H1 (cell line): ENCODE data around the gene IL37. TPM values are rescaled to one million over a fixed set of nuclear protein-coding genes. Genes with fewer than 3 reads are reported as not detected.

Experiments used
- CTCF ChIA-PET: fragments of 300-600 bp; sonication (Branson Sonifier 250); formaldehyde crosslinking; loops from one replicate; lab custom pipeline; 2021; ENCODE audit not compliant: partially characterized antibody; lab: Charles Lee
- POLR2A ChIA-PET: fragments of 300-600 bp; sonication (Branson Sonifier 250); formaldehyde crosslinking; loops from one replicate; lab custom pipeline; 2021; ENCODE audit warnings: inconsistent platforms; ENCODE audit not compliant: partially characterized antibody; lab: Charles Lee
- DNase-seq, 2 experiments: peaks; one replicate each; pipeline versions ENCODE4 v3.0.0 to v3.0.0-alpha.2; 2010 to 2022; ENCODE audit warnings: low spot score in 2 of 2, low read depth in 1 of 2, mixed read lengths in 1 of 2
- FAIRE-seq: peaks from 2 replicates; lab custom pipeline; 2011; peaks lifted over from hg19 to GRCh38; lab: Jason Lieb, UNC
- H2AFZ ChIP-seq: 2 replicates; pipeline ENCODE4 v1.8.1; 2012; ENCODE audit warnings: low read length, inconsistent platforms
- H2AK5ac ChIP-seq: 2 replicates; pipeline ENCODE4 v1.6.1; 2013; ENCODE audit warnings: low read depth, low read length
- H2BK120ac ChIP-seq: replicated peaks from 2 replicates; pipeline ENCODE3; 2013; ENCODE audit warnings: low read depth, low read length, inconsistent platforms
- H2BK12ac ChIP-seq: 2 replicates; pipeline ENCODE4 v1.6.1; 2013; ENCODE audit warnings: low read depth, low read length
- H2BK15ac ChIP-seq: 2 replicates; pipeline ENCODE4 v1.6.1; 2013; ENCODE audit warnings: low read length
- H2BK20ac ChIP-seq: 2 replicates; pipeline ENCODE4 v1.6.1; 2013; ENCODE audit warnings: low read length
- H2BK5ac ChIP-seq: 2 replicates; pipeline ENCODE4 v1.6.1; 2013; ENCODE audit warnings: low read depth, low read length
- H3K14ac ChIP-seq: 2 replicates; pipeline ENCODE4 v1.6.1; 2013; ENCODE audit warnings: inconsistent platforms; ENCODE audit not compliant: insufficient read length
- H3K18ac ChIP-seq: 2 replicates; pipeline ENCODE4 v1.6.1; 2013; ENCODE audit warnings: low read length; ENCODE audit errors: extremely low read depth
- H3K23ac ChIP-seq: 2 replicates; pipeline ENCODE4 v1.6.1; 2013; ENCODE audit warnings: inconsistent platforms; ENCODE audit not compliant: insufficient read length
- H3K23me2 ChIP-seq: 2 replicates; pipeline ENCODE4 v1.6.1; 2013; ENCODE audit warnings: low read depth, low read length
- H3K27ac ChIP-seq: 2 replicates; pipeline ENCODE4 v1.6.1; 2011; ENCODE audit warnings: low read depth, low read length, inconsistent platforms
- H3K27me3 ChIP-seq, 4 experiments: replicated peaks in 1 of 4; 1 replicate in 1 of 4; 2 replicates in 3 of 4; pipeline versions ENCODE4 v1.6.1 to v1.8.1; 2011 to 2013; ENCODE audit warnings: low read length in 3 of 4, mild to moderate bottlenecking in 3 of 4, inconsistent platforms in 2 of 4, mixed read lengths in 2 of 4, moderate library complexity in 1 of 4; ENCODE audit not compliant: control insufficient read depth in 3 of 4, insufficient read depth in 3 of 4; ENCODE audit errors: extremely low read depth in 1 of 4
- H3K36me3 ChIP-seq, 4 experiments: 2 replicates each; pipeline versions ENCODE4 v1.6.1 to v1.8.1; 2011 to 2013; ENCODE audit warnings: mild to moderate bottlenecking in 4 of 4, low read length in 3 of 4, moderate library complexity in 2 of 4, control low read depth in 1 of 4, inconsistent platforms in 1 of 4; ENCODE audit not compliant: insufficient read depth in 4 of 4, control insufficient read depth in 2 of 4
- H3K4ac ChIP-seq: replicated peaks from 2 replicates; pipeline ENCODE3; 2013; ENCODE audit warnings: low read length, low read depth, mixed read lengths, inconsistent platforms; ENCODE audit not compliant: insufficient read length
- H3K4me1 ChIP-seq, 4 experiments: replicated peaks in 1 of 4; 1 replicate in 1 of 4; 2 replicates in 3 of 4; pipeline versions ENCODE4 v1.6.1 to v1.8.1; 2011 to 2013; ENCODE audit warnings: low read length in 3 of 4, inconsistent platforms in 2 of 4, mixed read lengths in 1 of 4; ENCODE audit not compliant: insufficient read depth in 4 of 4, control insufficient read depth in 3 of 4
- H3K4me2 ChIP-seq, 2 experiments: 2 replicates each; pipeline versions ENCODE4 v1.6.1 to v1.8.1; 2011 to 2013; ENCODE audit warnings: low read depth in 2 of 2, low read length in 2 of 2, control low read depth in 1 of 2, inconsistent platforms in 1 of 2, mild to moderate bottlenecking in 1 of 2; ENCODE audit not compliant: insufficient read depth in 1 of 2
- H3K4me3 ChIP-seq, 4 experiments: fragments of 200-600, 300-600 bp in 1 of 4; sonication (generic), shearing (Covaris generic), sonication (Bioruptor Twin) in 1 of 4; 2 replicates each; pipeline versions ENCODE4 v1.5.1 to v1.8.1; 2011 to 2016; ENCODE audit warnings: low read length in 4 of 4, low read depth in 3 of 4, control low read depth in 2 of 4, inconsistent platforms in 2 of 4, mild to moderate bottlenecking in 2 of 4, mixed read lengths in 1 of 4, moderate library complexity in 1 of 4; ENCODE audit not compliant: insufficient read depth in 2 of 4; ENCODE audit errors: extremely low read depth in 1 of 4
- H3K56ac ChIP-seq: replicated peaks from 2 replicates; pipeline ENCODE3; 2013; ENCODE audit warnings: low read depth, mild to moderate bottlenecking, mixed read lengths, low read length, inconsistent platforms; ENCODE audit not compliant: insufficient read length
- H3K79me1 ChIP-seq: 2 replicates; pipeline ENCODE4 v1.6.1; 2013; ENCODE audit warnings: low read depth, low read length, control low read depth
- H3K79me2 ChIP-seq, 2 experiments: 2 replicates each; pipeline versions ENCODE4 v1.6.1 to v1.8.1; 2012 to 2013; ENCODE audit warnings: low read length in 2 of 2, mild to moderate bottlenecking in 2 of 2, inconsistent platforms in 1 of 2; ENCODE audit not compliant: insufficient read depth in 2 of 2, control insufficient read depth in 1 of 2
- H3K9ac ChIP-seq, 4 experiments: replicated peaks in 1 of 4; 1 replicate in 1 of 4; 2 replicates in 3 of 4; pipeline versions ENCODE4 v1.6.1 to v1.8.1; 2011 to 2013; ENCODE audit warnings: low read depth in 3 of 4, low read length in 3 of 4, control low read depth in 2 of 4, mild to moderate bottlenecking in 2 of 4, moderate library complexity in 2 of 4, inconsistent platforms in 1 of 4; ENCODE audit errors: extremely low read depth in 1 of 4
- H3K9me3 ChIP-seq, 2 experiments: 2 replicates each; pipeline versions ENCODE4 v1.6.1 to v1.8.1; 2012 to 2013; ENCODE audit warnings: mild to moderate bottlenecking in 2 of 2, moderate library complexity in 2 of 2, control low read depth in 1 of 2, inconsistent platforms in 1 of 2, low read depth in 1 of 2, low read length in 1 of 2, mixed read lengths in 1 of 2; ENCODE audit not compliant: insufficient read depth in 2 of 2
- H4K20me1 ChIP-seq, 2 experiments: replicated peaks in 1 of 2; 2 replicates each; pipeline versions ENCODE3 to v1.8.1; 2011 to 2013; ENCODE audit warnings: inconsistent platforms in 2 of 2, low read length in 2 of 2, mild to moderate bottlenecking in 1 of 2; ENCODE audit not compliant: insufficient read depth in 2 of 2, control insufficient read depth in 1 of 2
- H4K5ac ChIP-seq: 2 replicates; pipeline ENCODE4 v1.6.1; 2013; ENCODE audit warnings: low read length, low read depth, mixed read lengths, inconsistent platforms; ENCODE audit not compliant: insufficient read length
- H4K8ac ChIP-seq: 2 replicates; pipeline ENCODE4 v1.8.0; 2013; ENCODE audit warnings: mild to moderate bottlenecking, moderate library complexity, low read length, inconsistent platforms; ENCODE audit not compliant: insufficient read depth; ENCODE audit errors: extremely low read depth
- H4K91ac ChIP-seq: replicated peaks from 2 replicates; pipeline ENCODE3; 2013; ENCODE audit warnings: low read length, mixed read lengths, inconsistent platforms; ENCODE audit not compliant: insufficient read length
- BRCA1 ChIP-seq: IDR thresholded peaks from 2 replicates; pipeline ENCODE4 v1.6.1; 2012; ENCODE audit warnings: low read depth, low read length, improper control_type of control experiment
- EGR1 ChIP-seq: IDR thresholded peaks from 2 replicates; pipeline ENCODE4 v1.6.1; 2011; ENCODE audit warnings: low read depth, low read length, borderline replicate concordance
- GTF2F1 ChIP-seq: IDR thresholded peaks from 2 replicates; pipeline ENCODE4 v1.6.1; 2012; ENCODE audit warnings: low read depth, low read length, improper control_type of control experiment, borderline replicate concordance
- NRF1 ChIP-seq: IDR thresholded peaks from 2 replicates; pipeline ENCODE4 v1.6.1; 2011; ENCODE audit warnings: mild to moderate bottlenecking, low read depth, low read length, improper control_type of control experiment
- POU5F1 ChIP-seq: IDR thresholded peaks from 2 replicates; pipeline ENCODE4 v1.6.1; 2011; ENCODE audit warnings: low read depth, mild to moderate bottlenecking, low read length, moderate library complexity
- SP2 ChIP-seq: IDR thresholded peaks from 2 replicates; pipeline ENCODE4 v1.6.1; 2012; ENCODE audit warnings: mild to moderate bottlenecking, low read length, inconsistent platforms
- SRF ChIP-seq: IDR thresholded peaks from 2 replicates; pipeline ENCODE4 v1.6.1; 2011; ENCODE audit warnings: mild to moderate bottlenecking, low read depth, low read length, moderate library complexity
- WGBS, 2 experiments: shearing (Covaris generic) in 1 of 2; methylation state at CpG; one replicate each; pipeline versions ENCODE4 v1.1.6 to v1.1.7; 2013 to 2015; ENCODE audit warnings: low lambda C conversion rate in 2 of 2, mixed read lengths in 2 of 2, inconsistent platforms in 1 of 2, low coverage in 1 of 2, missing lambda C conversion rate in 1 of 2; ENCODE audit not compliant: insufficient replicate concordance in 2 of 2, insufficient coverage in 1 of 2, insufficient read length in 1 of 2; ENCODE audit errors: extremely low coverage in 1 of 2, missing lambda C conversion rate in 1 of 2; 5-methylcytosine and 5-hydroxymethylcytosine counted together
- polyA plus RNA-seq, 7 experiments: library from polyadenylated mRNA; depleted of rRNA in 3 of 7; stranded (reverse) in 5 of 7; unstranded in 2 of 7; fragments of >200 nt in 5 of 7; fragments of 200-250 nt in 2 of 7; gene quantifications; 1 replicate in 5 of 7; 2 replicates in 1 of 7; 4 replicates in 1 of 7; pipeline versions ENCODE4 v1.2.1 to v1.2.3, GENCODE V29; 2011 to 2013; ENCODE audit warnings: missing spikeins in 2 of 7, mixed read lengths in 2 of 7
- total RNA-seq: library from RNA; stranded (reverse); fragmentation: NEBNext Ultra II Directional; extraction: Animal tissue kit (Norgen Biotek cat#: 25700); gene quantifications from 2 replicates; pipeline ENCODE4 v1.2.1, GENCODE V29; 2021

IL37 gene
- total and polyA plus RNA-seq, 2 of the 8 experiments (the other 6 are each of a cell fraction or from before 2014, with no cell fraction given): 0.18 TPM; not detected in 1

- WGBS, 2 experiments: 57% methylated on average over 2 of the region's 2 CpGs; no CpG with 5 or more reads in 1 of the 2 experiments
- Histone ChIP-seq H2BK5ac (no peak overlapping the region), H3K79me2 (no peaks in the 10 kb centered on the region), H3K79me1 (no peaks in the 10 kb centered on the region), H2BK120ac (no peak overlapping the region), H2BK12ac (no peak overlapping the region), H3K56ac (no peak overlapping the region), H3K9ac (no peak overlapping the region), H3K27ac (no peak overlapping the region), H3K9me3 (peaks cover 2 to 8% of the 10 kb centered on the region in 2 experiments; a peak in 2 of 4 replicates), H2BK20ac (no peak overlapping the region), H3K4ac (no peak overlapping the region), H2BK15ac (peak overlapping the region; percentile 67; the same call in 1 of the 2 replicates), H4K5ac (no peak overlapping the region), H3K14ac (no peak overlapping the region), H4K91ac (no peak overlapping the region), H3K4me1 (no peaks in the 10 kb centered on the region), H2AFZ (no peak overlapping the region), H4K20me1 (no peaks in the 10 kb centered on the region), H3K23me2 (no peaks in the 10 kb centered on the region), H3K27me3 (no peaks in the 10 kb centered on the region), H2AK5ac (no peak overlapping the region), H3K36me3 (no peaks in the 10 kb centered on the region), H3K4me3 (no peak overlapping the region), H3K23ac (no peak overlapping the region), H3K4me2 (no peak overlapping the region), H3K18ac (no peak overlapping the region), H4K8ac (no peak overlapping the region)
- TF ChIP-seq SRF (no peak), EGR1 (no peak), SP2 (no peak), POU5F1 (no peak), GTF2F1 (no peak), NRF1 (no peak), BRCA1 (no peak)
- POLR2A ChIA-PET: no interaction called here
- CTCF ChIA-PET: interaction anchor here (1.3 to 6.4 kb wide), 3 partner anchors 18 to 39 kb away, joined by 3 to 37 read pairs (median 7); no protein-coding TSS in a partner anchor
- FAIRE-seq (no peak), DNase-seq (no peak)
Observed at GRCh38 chr2:112924360-112924759, 13.4 kb downstream of the IL37 start.
